Raji (cell line): ENCODE data around the gene MRAP.

ENCODE experiments used
- POLR2A ChIP-seq: IDR thresholded peaks from 2 replicates; pipeline ENCODE4 v1.6.1; 2011; ENCODE audit warnings: low read depth, low read length, control low read depth; ENCODE audit not compliant: insufficient read depth

The MRAP gene

DNA sequence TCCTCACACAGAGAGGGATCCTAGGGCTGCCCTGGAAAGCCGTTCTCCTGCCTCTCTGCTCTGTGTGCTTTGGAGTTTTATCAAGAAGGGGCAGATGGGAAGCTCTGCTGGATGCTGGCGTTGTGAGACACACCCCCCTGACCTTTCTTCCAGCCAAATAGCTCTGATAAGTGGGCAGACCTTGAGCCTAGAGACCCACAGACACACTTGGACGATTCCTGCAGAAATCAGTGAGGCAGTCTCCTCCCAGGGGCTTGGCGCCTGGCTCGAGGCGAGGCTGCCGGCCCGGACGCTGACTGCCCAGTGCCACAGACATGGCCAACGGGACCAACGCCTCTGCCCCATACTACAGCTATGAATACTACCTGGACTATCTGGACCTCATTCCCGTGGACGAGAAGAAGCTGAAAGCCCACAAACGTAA is at the start of gene MRAP:
Gene MRAP, plus strand, starts transcription at position 198 of the 424 bp plus-strand sequence. Its CDS starts 117 bp downstream, at position 315.
- TF ChIP-seq POLR2A: no peak

- TF ChIP-seq POLR2A: no peak
Observed at GRCh38 chr21:32249511-32250280, 49.0 kb upstream of the MRAP start.

GRCh38 chr21:32252136-32252535 is 46.5 kb upstream of the MRAP start:
- TF ChIP-seq POLR2A: no peak

DNA sequence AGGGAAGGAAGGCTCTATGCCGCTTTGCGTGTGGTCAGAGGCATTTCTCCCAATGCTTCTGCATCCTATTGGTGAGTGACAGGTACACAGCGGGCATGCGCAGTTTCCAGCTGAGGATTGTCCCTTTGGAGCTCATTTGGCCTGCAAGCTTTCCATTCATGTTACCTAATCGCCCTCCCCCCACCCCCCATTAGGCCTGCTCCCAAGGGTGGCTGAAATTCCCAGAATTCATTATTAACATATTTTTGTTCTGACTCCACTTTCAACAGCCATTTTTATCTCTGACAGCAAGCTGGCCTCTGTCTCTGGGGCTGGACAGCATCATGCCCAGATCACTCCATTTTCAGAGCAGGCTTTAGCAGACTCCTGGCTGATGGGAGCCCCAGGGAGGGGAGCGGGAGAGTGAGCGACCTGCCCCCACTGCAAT is 45.4 kb upstream of the MRAP start:
- no peak for TF ChIP-seq POLR2A

DNA sequence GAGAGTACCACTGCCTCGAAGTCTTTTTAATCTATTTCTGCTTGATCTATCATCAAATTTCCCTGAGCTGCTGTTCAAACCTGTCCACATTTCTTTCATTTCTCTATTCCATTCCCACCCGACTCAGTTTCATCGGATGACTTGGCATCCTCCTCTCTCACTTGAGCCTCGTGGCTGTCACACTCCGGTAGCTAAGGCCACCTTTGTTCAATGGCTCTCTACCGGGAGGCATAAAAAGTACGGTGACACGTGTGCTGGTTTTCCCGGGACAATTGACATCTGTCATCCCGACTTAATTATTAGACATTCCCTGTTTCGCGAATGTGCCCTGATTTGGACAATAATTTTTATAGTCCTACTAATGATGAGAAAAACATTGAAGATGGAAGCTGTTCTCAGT is 42.4 kb upstream of the MRAP start:
- no peak for TF ChIP-seq POLR2A

DNA sequence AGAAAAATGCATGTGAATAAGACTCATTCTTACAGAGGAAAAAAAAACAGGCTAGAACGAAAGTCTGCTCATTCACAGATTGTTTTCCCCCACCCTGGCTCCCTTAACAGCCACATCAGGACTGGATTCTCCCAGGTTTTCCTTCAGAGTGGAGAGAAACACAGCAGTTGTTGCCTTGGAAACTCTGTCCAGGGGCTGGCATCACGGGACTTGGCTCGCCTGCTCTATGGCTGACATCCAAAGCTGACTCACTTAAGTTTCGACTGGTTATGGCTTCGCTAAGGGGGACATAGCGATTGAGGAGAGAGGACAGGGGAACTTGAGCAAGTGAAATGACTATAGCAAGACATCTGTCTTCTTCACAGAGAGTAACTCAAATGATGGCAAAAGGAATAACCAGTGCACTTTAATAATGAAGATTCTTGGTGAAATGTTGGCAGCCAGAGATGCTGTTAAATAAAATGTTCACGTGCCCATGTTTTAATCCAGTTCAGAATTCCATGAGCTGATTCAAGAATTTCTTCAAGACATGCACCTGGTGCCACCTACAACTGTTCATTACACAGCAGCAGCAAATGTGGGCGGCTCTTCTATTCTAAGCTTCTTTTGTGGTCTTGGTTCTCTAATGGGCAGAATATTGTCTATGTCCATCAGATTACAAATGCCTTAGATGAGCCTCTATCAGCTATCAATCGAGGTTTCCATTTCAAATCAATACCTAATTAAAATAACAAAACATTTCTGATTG is 41.6 kb upstream of the MRAP start:
- no peak for TF ChIP-seq POLR2A

- TF ChIP-seq POLR2A: no peak
Observed at GRCh38 chr21:32257962-32258785, 40.5 kb upstream of the MRAP start.

GRCh38 chr21:32260130-32260529 is 38.5 kb upstream of the MRAP start:
- no peak for TF ChIP-seq POLR2A

- no peak for TF ChIP-seq POLR2A
Observed at GRCh38 chr21:32261929-32262328, 36.7 kb upstream of the MRAP start.

GRCh38 chr21:32270748-32271147 is 27.9 kb upstream of the MRAP start:
- no peak for TF ChIP-seq POLR2A

- no peak for TF ChIP-seq POLR2A
Observed at GRCh38 chr21:32276671-32277070, 22.0 kb upstream of the MRAP start.

- TF ChIP-seq POLR2A: no peak
Observed at GRCh38 chr21:32278103-32278502, 20.6 kb upstream of the MRAP start.

DNA sequence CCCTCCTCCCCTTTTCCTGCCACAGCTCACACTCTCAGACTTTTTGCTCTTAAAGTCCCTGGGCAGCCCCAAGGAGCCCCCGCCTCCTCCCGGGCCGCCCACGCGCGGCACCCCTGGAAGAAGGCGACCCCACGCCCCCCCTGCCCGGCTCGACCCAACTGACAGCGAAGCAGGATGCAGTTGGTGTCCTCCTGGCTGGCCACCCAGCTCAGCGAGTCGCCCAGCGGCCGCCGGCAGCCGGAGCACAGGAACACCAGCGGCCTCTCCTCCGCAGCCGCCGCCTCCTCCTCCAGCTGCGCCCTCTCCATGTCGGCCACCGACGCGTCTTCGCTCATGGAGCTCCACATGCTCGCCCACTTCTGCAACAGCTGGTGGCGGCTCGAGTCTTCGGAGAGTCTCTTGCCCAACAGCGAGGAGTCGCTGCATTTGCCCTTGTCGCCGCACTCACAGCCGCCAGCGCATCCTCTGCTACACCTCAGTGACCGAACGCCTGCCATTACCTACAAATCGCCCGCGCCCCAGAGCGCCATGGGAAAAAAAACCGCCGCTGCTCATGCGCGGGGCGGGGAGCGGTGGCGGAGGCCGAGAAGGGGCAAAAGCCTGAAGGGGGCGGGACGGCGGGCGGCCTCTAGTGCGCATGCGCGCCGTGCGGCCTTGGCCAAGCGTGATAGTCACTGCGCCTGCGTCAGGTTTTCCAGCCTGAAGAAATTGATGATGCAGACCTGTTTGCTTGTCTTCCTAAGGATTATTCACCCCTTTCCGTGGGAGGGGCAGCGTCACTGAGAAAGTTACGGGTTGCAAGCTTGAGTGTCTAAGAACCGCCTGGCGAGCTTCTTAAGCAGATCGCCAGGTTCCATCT is 19.9 kb upstream of the MRAP start, which contains the start of gene MIS18A:
Gene MIS18A, minus strand, starts transcription at position 532 of the 859 bp plus-strand sequence. Its CDS starts 35 bp downstream, at position 497.
- TF ChIP-seq POLR2A: peak; percentile 83

DNA sequence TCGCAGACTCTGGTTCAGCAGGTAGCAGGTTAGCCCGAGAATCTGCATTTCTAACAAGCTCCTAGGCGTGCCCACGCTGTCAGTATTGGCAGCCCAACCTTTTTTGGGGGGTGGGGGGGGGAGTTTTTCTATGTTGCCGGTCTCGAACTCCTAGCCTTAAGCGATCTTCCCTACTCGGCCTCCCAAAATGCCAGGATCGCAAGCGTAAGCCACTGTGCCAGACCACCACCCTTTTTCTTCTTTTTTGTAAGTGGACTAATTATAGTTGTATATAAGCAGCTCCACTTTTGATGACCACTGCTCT is 19.3 kb upstream of the MRAP start:
- no peak for TF ChIP-seq POLR2A
